ENCODE results near the gene DCUN1D2. TPM values are rescaled to one million over a fixed set of nuclear protein-coding genes. Genes with fewer than 3 reads are reported as not detected.

The DCUN1D2 gene
- total RNA-seq, 1 experiment from 2014 or later = 33.0 TPM

DNA sequence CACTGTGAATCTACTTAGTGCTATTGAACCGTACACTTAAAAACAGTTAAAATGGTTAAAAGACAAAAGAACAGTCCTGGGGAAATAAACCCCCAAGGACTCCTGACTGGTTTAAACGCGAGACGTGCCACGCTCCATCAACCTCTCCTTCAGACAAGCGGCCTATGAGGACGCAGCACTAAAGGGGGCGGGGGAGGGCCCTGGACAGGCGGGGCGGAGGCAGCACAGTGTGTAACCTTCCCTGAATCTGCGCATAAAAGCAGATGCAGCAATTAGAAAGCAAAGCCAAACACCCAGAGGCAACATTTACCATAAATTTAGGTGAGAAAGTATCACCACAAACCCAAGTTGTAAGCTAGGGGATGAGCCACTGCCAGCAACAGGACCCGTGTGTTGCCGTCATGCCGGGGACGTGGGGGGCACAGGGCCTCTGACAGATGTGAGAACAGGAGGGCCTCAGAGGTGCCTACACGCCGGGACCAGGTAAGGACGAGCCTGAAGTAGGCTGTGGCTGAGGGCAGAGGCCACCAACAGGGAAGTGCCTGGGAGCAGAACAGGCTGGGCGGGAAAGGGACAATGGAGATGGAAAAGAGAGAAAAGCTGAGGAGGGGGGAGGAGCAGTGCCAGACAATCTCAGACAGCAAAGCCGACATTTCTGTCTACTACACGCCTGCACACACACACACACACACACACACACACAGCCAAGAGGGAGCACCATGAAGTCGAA lies 21.9 kb downstream of the DCUN1D2 start:
- no peak overlapping the region for H3K4me3 ChIP-seq
- H2AFZ ChIP-seq = no peak overlapping the region
- no peaks in the 10 kb centered on the region for H3F3A ChIP-seq (ENCODE audit: insufficient read depth, low read depth)
- POLR2A ChIA-PET (ENCODE audit: unreplicated experiment) = no interaction called here
- BruUV-seq (replicated peaks) = no TSS peak
- CTCF ChIA-PET = no interaction called here
- H3K27me3 ChIP-seq (ENCODE audit: insufficient read depth, low read depth) = no peaks in the 10 kb centered on the region
- intact Hi-C loops (cut with micrococcal nuclease; ENCODE audit: unreplicated experiment) = no loop called here
- DNase-seq = no peak
- H3K4me2 ChIP-seq = no peak overlapping the region
- no peaks in the 10 kb centered on the region for H3K4me1 ChIP-seq (replicated peaks; ENCODE audit: insufficient read depth)
- H3K9me3 ChIP-seq (ENCODE audit: insufficient read depth, low read depth) = no peaks in the 10 kb centered on the region
- H4K20me1 ChIP-seq (ENCODE audit: insufficient read depth) = no peaks in the 10 kb centered on the region; the same call in 1 of the 2 replicates
- H3K36me3 ChIP-seq (ENCODE audit: low read depth) = 0 out of 2 replicates have a peak, but pooled peaks cover 13% of the 10 kb centered on the region
- H3K27ac ChIP-seq = no peak overlapping the region
- H3K79me2 ChIP-seq (ENCODE audit: low read depth) = no peaks in the 10 kb centered on the region
- no peak for TF ChIP-seq EZH2 (IDR thresholded peaks at IDR 0.05; ENCODE audit: low read depth)
- TF ChIP-seq, protein P1, sequence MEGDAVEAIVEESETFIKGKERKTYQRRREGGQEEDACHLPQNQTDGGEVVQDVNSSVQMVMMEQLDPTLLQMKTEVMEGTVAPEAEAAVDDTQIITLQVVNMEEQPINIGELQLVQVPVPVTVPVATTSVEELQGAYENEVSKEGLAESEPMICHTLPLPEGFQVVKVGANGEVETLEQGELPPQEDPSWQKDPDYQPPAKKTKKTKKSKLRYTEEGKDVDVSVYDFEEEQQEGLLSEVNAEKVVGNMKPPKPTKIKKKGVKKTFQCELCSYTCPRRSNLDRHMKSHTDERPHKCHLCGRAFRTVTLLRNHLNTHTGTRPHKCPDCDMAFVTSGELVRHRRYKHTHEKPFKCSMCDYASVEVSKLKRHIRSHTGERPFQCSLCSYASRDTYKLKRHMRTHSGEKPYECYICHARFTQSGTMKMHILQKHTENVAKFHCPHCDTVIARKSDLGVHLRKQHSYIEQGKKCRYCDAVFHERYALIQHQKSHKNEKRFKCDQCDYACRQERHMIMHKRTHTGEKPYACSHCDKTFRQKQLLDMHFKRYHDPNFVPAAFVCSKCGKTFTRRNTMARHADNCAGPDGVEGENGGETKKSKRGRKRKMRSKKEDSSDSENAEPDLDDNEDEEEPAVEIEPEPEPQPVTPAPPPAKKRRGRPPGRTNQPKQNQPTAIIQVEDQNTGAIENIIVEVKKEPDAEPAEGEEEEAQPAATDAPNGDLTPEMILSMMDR (conservative IDR thresholded peaks at IDR 0.05) = no peak
- H3K9me2 ChIP-seq (ENCODE audit: insufficient read depth) = no peaks in the 10 kb centered on the region

DNA sequence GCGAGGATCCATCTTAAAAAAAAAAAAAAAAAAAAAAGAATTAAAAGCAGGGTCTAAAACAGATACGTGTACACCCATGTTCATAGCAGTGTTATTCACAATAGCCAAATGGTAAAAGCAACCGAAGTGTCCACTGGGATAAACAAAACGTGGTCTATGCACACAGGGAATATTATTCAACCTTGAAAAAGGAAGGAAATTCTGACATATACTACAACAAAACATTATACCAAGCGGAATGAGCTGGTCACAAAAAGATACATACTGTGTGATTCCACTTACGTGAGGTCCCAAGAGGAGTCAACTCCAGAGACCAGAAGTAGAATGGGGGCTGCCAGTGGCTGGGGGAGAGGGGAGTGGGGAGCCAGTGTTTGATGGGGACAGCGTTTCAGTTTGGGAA lies 22.5 kb downstream of the DCUN1D2 start:
- no peak overlapping the region for H2AFZ ChIP-seq
- H3K4me2 ChIP-seq = no peak overlapping the region
- intact Hi-C loops (cut with micrococcal nuclease; ENCODE audit: unreplicated experiment) = no loop called here
- ChIA-PET POLR2A (ENCODE audit: unreplicated experiment) (no interaction called here), CTCF (no interaction called here)
- no peak overlapping the region for H3K27ac ChIP-seq
- no TSS peak for BruUV-seq (replicated peaks)
- H3K36me3 ChIP-seq (ENCODE audit: low read depth) = 0 out of 2 replicates have a peak, but pooled peaks cover 13% of the 10 kb centered on the region
- no peaks in the 10 kb centered on the region for H3K9me3 ChIP-seq (ENCODE audit: insufficient read depth, low read depth)
- no peaks in the 10 kb centered on the region for H3K27me3 ChIP-seq (ENCODE audit: insufficient read depth, low read depth)
- H3K4me3 ChIP-seq = no peak overlapping the region
- TF ChIP-seq, protein P1 (conservative IDR thresholded peaks at IDR 0.05) = no peak
- TF ChIP-seq EZH2 (IDR thresholded peaks at IDR 0.05; ENCODE audit: low read depth) = no peak
- DNase-seq = no peak
- no peaks in the 10 kb centered on the region; the same call in 1 of the 2 replicates for H4K20me1 ChIP-seq (ENCODE audit: insufficient read depth)
- H3K79me2 ChIP-seq (ENCODE audit: low read depth) = no peaks in the 10 kb centered on the region
- no peaks in the 10 kb centered on the region; the same call in 1 of the 2 replicates for H3F3A ChIP-seq (ENCODE audit: insufficient read depth, low read depth)
- H3K9me2 ChIP-seq (ENCODE audit: insufficient read depth) = no peaks in the 10 kb centered on the region
- H3K4me1 ChIP-seq (replicated peaks; ENCODE audit: insufficient read depth) = no peaks in the 10 kb centered on the region

DNA sequence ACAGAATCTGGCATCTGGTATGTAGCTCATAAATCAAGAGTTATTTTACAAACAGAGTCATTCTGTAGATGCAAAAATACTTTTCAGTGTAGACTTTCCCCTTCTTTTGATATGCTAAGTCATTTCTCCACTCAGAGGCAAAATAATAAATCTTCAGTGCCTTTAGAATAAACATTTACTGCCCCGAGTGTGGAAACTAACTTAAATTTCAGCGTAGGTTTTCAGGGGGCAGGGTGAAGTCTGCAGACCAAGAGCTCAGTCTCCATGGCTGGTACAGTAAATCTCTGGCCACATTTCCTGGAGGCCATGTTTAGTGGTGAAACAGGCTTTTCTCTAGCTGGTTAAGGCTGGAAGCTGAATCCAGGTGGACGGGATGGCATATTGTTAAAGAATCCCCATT lies 24.1 kb downstream of the DCUN1D2 start:
- CTCF ChIA-PET = no interaction called here
- BruUV-seq (replicated peaks) = no TSS peak
- no peak for DNase-seq

More for the DNA sequence above, 24.1 kb downstream of the DCUN1D2 start:
- intact Hi-C loops (cut with micrococcal nuclease; ENCODE audit: unreplicated experiment) = no loop called here
- H3K9me2 ChIP-seq (ENCODE audit: insufficient read depth) = no peaks in the 10 kb centered on the region
- H3K36me3 ChIP-seq (ENCODE audit: low read depth) = 0 out of 2 replicates have a peak, but pooled peaks cover 13% of the 10 kb centered on the region
- no peak overlapping the region for H2AFZ ChIP-seq
- no peak overlapping the region for H3K4me2 ChIP-seq
- H3K4me1 ChIP-seq (replicated peaks; ENCODE audit: insufficient read depth) = no peaks in the 10 kb centered on the region
- H3K4me3 ChIP-seq = no peak overlapping the region
- H4K20me1 ChIP-seq (ENCODE audit: insufficient read depth) = peaks cover 4% of the 10 kb centered on the region; the same call in 1 of the 2 replicates
- POLR2A ChIA-PET (ENCODE audit: unreplicated experiment) = no interaction called here
- no peaks in the 10 kb centered on the region for H3K9me3 ChIP-seq (ENCODE audit: insufficient read depth, low read depth)
- H3K79me2 ChIP-seq (ENCODE audit: low read depth) = no peaks in the 10 kb centered on the region
- no peaks in the 10 kb centered on the region for H3K27me3 ChIP-seq (ENCODE audit: insufficient read depth, low read depth)
- no peaks in the 10 kb centered on the region; the same call in 1 of the 2 replicates for H3F3A ChIP-seq (ENCODE audit: insufficient read depth, low read depth)
- TF ChIP-seq EZH2 (IDR thresholded peaks at IDR 0.05; ENCODE audit: low read depth) = no peak
- TF ChIP-seq, protein P1 (conservative IDR thresholded peaks at IDR 0.05) = no peak
- H3K27ac ChIP-seq = no peak overlapping the region
